AG10803 (cell line): Measurements from ENCODE around the gene PTH2.

Source experiments
- DNase-seq: peaks from one replicate; pipeline ENCODE4 v3.0.0; 2010; ENCODE audit warnings: low read depth
- H3K4me3 ChIP-seq: 2 replicates; pipeline ENCODE4 v1.5.1; 2011; ENCODE audit warnings: mild to moderate bottlenecking, low read length, control low read depth
- TF ChIP-seq, protein P1 (sequence below): conservative IDR thresholded peaks from 2 replicates; pipeline ENCODE4 v1.5.1; 2011; ENCODE audit warnings: mild to moderate bottlenecking, low read length, control low read depth, inconsistent platforms

PTH2 gene

DNA sequence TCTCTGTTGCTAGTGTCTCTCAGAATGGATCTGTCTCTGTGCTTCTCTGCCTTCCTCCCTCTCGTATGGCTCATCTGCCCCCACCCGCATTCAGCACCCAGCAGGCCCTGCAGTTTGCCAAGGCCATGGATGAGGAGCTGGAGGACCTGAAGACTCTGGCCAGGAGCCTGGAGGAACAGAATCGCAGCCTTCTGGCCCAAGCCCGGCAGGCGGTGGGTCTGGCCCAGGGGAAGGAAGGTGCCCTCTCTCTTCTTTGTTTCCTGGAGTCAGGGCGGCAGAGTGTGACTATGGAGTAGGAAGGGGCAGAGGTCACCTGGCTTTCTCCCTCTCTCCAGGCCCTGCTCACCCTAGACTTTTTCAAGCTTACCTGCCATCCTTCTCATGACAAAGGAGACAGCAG is 24.3 kb downstream of the PTH2 start:
- no peak for DNase-seq
- H3K4me3 ChIP-seq = no peak overlapping the region
- TF ChIP-seq, protein P1, sequence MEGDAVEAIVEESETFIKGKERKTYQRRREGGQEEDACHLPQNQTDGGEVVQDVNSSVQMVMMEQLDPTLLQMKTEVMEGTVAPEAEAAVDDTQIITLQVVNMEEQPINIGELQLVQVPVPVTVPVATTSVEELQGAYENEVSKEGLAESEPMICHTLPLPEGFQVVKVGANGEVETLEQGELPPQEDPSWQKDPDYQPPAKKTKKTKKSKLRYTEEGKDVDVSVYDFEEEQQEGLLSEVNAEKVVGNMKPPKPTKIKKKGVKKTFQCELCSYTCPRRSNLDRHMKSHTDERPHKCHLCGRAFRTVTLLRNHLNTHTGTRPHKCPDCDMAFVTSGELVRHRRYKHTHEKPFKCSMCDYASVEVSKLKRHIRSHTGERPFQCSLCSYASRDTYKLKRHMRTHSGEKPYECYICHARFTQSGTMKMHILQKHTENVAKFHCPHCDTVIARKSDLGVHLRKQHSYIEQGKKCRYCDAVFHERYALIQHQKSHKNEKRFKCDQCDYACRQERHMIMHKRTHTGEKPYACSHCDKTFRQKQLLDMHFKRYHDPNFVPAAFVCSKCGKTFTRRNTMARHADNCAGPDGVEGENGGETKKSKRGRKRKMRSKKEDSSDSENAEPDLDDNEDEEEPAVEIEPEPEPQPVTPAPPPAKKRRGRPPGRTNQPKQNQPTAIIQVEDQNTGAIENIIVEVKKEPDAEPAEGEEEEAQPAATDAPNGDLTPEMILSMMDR = no peak

DNA sequence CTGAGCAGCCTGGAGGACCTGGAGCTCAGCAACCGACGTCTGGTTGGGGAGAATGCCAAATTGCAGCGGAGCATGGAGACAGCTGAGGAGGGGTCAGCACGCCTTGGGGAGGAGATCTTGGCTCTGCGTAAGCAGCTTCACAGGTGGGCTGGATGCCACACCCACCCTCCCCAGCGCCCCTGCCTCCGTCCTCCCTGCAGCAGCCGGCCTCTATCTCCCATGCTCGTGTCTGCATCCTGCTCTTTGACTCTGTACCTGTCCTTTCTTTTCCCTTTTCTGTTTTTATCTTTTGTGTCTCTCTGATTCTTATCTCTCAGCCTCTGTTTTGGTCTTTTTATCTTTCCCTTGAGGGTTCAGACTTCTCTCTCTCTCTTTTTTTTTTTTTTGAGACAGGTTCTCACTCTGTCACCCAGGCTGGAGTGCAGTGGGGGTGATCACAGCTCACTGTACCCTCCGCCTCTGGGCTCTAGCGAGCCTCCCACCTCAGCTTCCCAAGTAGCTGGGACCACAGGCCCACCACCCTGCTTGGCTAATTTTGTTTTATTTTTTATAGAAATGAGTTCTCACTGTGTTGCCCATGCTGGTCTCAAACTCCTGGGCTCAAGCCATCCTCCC is 25.1 kb downstream of the PTH2 start:
- TF ChIP-seq, protein P1 = no peak
- H3K4me3 ChIP-seq = no peak overlapping the region
- no peak for DNase-seq

DNA sequence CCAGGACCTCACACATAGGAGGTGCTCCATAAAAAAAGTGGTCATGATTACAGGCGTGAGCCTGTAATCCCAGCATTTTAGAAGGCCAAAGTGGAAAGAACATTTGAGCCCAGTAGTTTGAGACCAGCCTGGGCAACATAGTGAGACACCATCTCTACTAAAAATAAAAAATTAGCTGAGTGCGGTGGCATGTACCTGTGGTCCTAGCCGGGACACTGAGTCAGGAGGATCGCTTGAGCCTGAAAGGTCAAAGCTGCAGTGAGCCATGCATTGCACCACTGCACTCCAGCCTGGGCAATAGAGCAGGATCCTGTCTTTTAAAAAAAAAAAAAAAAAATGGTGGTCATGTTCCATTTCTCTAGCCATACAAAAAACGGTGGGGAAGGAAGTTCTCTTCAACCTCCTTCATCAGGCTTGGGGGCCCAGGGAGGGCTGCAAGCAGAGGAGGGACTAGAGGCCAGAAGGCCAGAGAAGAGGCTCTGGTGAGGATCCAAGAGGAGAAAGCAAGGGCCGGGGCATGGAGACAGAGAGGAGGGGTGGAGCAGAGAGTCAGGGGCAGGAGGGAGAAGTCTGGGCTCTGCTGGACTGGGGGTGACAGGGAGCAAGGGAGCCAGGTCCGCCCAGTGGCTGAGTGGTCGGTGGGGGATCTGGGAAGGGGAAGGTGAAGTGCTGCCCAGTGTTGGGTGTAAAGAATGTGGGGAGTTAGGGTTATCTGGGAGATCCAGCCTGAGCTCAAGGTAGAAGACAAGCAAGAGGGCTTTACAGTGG is 26.3 kb downstream of the PTH2 start:
- TF ChIP-seq, protein P1 = no peak
- no peak for DNase-seq
- H3K4me3 ChIP-seq = no peak overlapping the region

DNA sequence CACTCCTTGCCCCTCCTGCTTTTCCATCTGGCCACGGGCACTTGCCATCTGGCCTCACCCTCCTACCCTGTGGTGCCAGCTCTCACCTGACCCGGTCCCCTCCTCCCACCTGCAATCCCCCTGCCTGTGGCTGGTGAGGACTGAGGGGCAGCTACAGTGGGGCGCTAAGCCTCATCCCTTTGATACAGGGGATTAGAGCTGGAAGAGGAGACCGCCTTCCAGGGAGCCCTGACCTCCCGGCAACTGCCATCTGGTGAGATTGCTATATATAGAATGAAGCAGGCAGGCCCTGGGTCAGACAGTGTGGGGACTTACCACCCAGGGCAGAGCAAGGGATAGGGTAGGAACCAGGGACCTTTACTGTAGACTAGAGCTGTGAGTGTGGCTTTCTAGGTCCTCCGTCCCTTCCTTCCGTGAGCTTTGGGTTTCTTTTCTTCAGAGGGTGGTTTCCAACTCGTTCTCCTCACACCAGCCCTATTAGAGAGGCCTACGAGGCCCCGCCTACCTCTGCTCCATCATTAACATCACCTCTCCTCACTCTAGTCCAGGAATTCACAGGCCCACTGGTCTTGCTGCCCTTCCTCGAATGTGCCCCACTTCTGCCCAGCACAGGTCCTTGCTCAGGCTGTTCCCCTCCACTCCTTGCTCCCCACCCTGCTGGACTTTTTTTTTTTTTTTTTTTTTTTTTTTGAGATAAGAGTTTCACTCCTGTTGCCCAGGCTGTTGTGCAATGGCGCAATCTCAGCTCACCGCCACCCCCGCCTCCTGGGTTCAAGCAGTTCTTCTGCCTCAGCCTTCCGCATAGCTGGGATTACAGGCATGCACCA is 27.4 kb downstream of the PTH2 start:
- no peak for DNase-seq
- H3K4me3 ChIP-seq = no peak overlapping the region
- TF ChIP-seq, protein P1 = no peak

DNA sequence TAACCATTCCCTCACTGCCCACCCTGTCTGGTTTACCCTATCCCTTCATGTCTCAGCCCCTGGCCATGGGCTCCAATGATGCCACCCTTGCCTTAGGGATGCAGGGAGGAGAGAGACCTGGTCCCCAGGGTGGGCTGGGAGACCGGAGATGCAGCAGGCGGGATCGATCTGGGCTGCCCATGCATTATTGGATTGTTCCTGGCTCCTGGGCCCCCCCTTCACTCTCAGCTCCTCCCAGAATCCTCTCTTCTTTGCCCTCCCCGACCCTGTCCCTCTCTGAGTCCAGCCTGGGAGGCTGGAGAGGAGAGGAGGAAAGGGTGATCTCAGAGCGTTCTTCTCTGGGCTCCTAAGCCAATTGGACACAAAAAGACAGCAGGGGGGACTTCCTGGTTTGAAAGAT is 29.4 kb downstream of the PTH2 start:
- TF ChIP-seq, protein P1 = no peak
- no peak for DNase-seq
- no peak overlapping the region for H3K4me3 ChIP-seq

DNA sequence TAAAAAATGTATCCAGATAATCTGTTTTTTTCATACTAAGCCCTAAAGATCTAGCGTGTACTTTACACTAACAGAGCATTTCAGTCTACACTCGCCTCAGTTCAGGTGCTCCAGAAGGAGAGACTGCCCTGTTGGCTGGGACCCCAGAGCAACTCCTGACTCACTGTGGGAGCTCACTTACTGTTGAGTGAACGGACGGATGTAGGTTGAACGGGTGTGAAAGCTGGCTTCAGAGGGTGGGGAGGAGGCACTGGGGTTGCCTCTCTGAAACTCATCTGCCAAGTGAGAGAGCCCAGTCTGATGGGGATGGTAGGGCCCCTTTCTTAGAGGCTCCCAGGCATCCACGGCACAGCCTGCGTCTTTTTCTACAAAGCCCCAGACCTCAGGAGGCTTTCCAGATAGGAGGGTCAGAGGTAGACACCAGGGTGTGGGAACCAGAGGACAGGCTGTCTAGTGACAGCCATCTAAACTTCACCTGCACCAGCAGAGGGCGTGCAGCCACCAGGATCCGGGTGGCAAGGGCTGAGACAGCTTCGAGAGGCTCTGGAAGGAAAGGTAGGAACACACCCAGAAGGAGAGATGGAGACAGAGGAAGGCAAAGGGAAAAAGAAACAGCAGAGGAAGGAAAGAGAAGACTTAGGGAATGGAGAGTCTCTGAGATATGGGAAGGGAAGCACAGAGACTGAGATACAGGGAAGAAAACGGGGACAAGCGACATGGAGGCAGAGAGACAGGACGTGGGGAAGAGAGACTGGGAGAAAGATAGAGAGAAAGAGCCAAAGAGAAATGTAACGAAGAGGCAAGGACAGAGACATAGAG is 31.5 kb downstream of the PTH2 start:
- TF ChIP-seq, protein P1 = peak; percentile 73
- DNase-seq = peak; percentile 62

More for the DNA sequence above, 31.5 kb downstream of the PTH2 start:
- H3K4me3 ChIP-seq = no peak overlapping the region
